Activated CD4-positive, alpha-beta T cell treated with anti-CD3 and anti-CD28 coated beads, Interleukin-2, amount 50 U/mL, for 16 hours (primary cell): ENCODE results near the gene GDE1.

ENCODE experiments used
- DNase-seq: peaks from one replicate; pipeline ENCODE4 v3.0.0-alpha.2; 2020

GDE1 gene

GRCh38 chr16:19521471-19522396 is at the start of gene GDE1:
TSS of gene GDE1 (minus strand) at chr16:19522098. CDS start at chr16:19521964, 134 bp downstream.
- peak; percentile 96 for DNase-seq

GRCh38 chr16:19567560-19567959 is 45.7 kb upstream of the GDE1 start:
- no peak for DNase-seq

GRCh38 chr16:19566362-19566761 is 44.5 kb upstream of the GDE1 start:
- no peak for DNase-seq

GRCh38 chr16:19563377-19563776 is 41.5 kb upstream of the GDE1 start:
- DNase-seq: no peak

GRCh38 chr16:19560078-19560477 is 38.2 kb upstream of the GDE1 start:
- no peak for DNase-seq

- peak; percentile 37 for DNase-seq
Observed at GRCh38 chr16:19559242-19559910, 37.5 kb upstream of the GDE1 start.

DNA sequence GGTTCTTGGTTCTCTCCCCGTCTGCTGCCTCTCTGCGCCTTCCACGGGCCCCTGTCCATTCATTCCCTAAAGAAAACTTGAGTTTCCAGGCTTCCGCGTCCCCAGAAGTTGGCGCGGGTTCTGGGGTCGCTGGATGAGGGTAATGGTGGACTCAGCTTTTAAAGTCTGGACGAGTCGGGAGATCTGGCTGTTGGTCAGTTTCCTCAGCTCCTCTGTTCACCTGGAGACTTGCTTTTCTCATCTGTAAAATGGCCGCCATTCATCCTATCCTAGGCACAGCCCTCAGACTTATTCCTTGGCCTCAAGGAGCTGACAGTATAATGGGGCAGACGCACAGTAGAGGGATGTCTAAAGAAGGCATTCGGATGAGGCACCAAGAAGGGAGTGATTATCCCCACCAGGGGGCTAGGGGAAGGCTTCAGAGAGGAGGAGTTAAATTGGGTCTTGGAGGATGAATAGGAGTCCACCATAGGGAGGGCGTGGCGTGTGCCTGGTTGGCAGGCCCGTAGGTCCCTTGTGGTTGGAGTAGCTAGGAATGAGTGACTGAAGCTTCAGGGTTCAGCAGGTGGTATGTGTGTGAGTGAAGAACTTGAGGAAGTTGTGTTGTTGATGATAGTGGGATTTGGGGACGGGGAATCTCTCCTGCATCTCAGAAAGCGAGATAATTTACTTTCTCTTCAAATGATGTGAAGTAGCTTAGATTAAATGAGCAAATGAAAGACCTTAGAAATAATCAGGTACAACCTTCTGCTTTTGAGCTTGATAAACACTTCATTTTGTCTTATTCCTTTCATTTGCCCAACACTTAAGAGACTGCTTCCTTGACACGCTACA is 34.3 kb upstream of the GDE1 start:
- DNase-seq: peak; percentile 69

GRCh38 chr16:19555186-19555937 is 33.5 kb upstream of the GDE1 start, which contains the start of gene VPS35L:
TSS of gene VPS35L (plus strand) at chr16:19555703. CDS start at chr16:19555730, 27 bp downstream.
- peak; percentile 97 for DNase-seq

- peak; percentile 47 for DNase-seq
Observed at GRCh38 chr16:19549673-19550072, 27.8 kb upstream of the GDE1 start.

DNA sequence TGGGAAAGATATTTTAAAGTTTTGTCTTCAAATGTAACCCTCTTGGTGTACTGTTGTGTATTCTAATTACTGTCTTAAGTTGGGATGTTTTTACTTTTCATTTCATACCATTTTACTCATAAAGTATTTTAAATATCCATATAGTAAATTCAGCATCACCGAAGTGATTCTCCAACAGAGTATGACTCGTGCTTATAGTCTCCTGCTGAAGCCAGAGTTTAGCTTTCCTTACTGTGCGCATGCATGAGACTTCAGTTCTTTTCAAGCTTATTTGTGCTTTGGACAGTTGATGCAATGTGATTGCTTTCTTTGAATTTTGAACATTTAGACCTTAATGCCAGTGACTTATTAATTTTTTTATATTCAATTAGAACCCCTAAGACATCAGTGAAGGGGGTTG is 26.2 kb upstream of the GDE1 start:
- no peak for DNase-seq

DNA sequence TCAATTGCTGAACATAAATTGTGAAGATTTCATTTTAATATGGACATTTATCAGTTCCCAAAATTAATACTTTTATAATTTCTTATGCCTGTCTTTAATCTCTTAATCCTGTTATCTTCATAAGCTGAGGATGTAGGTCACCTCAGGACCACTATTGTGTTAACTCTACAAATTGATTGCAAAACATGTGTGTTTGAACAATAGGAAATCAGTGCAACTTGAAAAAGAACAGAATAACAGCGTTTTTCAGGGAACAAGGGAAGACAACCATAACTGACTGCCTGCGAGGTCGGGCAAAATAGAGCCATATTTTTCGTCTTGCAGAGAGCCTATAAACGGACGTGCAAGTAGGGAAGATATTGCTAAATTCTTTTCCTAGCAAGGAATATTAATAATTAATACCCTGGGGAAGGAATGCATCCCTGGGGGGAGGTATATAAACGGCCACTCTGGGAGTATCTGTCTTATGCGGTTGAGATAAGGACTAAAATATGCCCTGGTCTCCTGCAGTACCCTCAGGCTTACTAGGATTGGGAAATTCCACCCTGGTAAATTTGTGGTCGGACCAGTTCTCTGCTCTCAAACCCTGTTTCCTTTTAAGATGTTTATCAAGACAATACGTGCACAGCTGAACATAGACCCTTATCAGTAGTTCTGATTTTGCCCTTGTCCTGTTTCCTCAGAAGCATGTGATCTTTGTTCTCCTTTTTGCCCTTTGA is 21.5 kb upstream of the GDE1 start:
- peak; percentile 47 for DNase-seq

DNA sequence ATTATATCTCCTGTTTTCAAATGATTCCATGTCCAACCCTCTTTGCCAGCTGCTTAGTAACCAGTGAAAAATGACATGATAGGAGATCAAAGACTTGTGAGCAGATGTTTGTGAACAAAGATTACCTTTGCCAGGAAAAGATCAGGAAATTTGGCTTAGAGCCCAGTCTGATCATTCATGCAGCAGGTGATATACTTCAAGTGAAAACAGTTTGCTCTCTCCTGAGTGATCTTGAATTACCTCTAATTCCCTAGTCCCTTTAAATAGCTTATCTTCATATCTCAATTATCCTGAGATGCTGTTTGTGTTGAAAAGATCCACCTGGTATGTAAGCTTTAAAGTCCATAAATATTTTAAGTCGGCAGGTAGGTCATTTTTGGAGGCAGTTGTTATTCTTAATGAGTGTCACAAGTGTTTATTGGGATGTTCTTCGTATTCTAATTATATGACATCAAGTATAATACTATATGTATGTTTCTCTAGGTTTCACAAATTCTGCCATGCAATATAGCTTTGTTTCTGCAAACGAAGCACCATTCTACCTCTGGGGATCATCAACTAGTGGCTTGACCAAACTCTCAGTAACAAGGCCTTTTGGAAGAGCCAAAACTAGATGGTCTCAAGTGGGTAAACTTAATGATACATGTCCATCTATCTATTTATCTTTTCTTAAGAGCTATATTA is 20.4 kb upstream of the GDE1 start:
- no peak for DNase-seq

DNA sequence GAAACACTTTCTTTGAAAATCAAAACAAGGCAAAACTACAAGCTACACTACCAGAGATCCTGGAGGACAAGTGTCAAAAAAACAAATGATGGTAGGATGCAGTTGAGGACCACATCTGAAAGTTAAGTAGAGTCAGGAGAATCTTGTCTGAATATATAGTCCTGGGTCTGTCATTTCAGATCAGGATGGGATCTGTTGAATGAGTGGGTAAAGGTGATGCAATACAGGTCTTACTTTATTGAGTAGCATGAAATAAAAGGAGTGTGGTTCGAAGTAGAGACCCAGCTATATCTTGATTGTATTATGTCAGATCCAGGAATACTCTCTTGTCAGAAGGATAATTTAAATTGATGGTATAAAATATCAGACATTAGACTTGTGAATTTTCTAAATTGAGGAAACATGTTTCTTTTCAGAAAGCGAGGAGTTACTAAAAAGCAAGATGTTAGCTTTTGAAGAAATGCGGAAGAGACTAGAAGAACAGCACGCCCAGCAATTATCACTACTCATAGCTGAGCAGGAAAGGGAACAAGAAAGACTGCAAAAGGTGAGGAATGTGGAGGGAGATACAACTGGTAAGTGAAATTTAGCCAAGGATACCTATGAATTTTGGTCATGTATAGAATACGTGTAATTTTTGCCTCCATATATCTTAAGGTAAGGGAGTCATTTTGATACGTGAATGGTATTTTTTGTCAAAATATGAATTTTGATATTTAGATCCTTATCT is 18.5 kb upstream of the GDE1 start:
- DNase-seq: no peak

DNA sequence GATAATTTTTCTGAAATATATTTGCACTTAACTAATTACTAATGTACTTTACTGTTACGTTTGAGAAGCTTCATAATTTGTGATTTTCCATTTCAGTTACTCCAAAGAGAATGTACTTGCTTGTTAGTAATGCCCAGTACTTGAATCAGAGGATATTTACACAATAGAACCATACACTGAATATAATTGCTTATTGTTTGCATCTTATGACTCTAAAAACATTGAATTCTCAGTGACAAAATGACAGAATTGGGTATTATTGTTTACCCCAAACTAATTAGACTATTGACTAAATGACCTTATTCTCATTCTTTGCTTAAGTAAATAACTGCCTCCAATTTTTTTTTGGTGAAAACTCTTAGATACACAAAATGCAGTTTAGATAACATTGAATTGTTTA is 10.7 kb upstream of the GDE1 start:
- no peak for DNase-seq

GRCh38 chr16:19528666-19529065 is 6.8 kb upstream of the GDE1 start:
- no peak for DNase-seq

- no peak for DNase-seq
Observed at GRCh38 chr16:19527161-19527560, 5.3 kb upstream of the GDE1 start.

GRCh38 chr16:19525385-19525723 is 3.5 kb upstream of the GDE1 start:
- DNase-seq: no peak

DNA sequence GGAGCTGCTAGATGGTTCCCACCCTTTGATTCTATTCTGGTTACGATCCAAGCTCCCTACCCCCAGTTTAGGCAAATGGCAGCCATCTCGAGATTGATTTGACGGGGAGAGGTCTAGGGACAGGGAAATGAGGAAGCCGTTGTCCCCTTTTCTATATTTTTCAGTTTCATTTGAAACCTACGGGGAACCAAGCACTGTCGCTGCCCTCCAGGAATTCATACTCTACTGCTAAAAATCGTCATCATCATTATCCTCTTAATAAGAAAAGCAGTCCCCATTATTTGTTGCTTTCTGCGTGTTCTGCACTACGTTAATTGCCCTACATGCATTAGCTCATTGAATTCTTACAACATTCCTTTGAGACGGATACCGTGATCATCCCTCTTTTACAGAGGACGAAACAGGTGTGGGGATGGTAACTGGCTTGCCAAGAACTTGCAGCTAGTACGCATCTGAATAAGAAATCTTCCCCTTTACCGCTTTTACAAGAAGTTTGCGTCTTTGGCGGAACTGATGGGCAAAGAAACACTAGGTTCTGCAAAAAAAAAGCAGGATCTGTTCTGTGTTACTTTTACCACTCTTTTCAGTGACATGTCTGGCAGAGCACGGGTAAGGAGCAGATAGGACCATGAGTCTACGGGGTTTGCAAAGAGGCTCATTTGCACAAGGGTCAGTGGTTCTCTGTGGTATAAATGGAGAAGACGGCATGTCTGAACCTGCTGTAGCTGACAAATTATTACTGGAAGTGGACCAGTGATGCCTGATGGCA is 2.9 kb upstream of the GDE1 start:
- DNase-seq: no peak

GRCh38 chr16:19524356-19524615 is 2.4 kb upstream of the GDE1 start:
- no peak for DNase-seq
